ENCODE measurements around the gene SCYGR3.
"Not testable (repeated sequence)": the region's sequence is repeated elsewhere in the genome, so short reads cannot be mapped to it uniquely, and the experiment has no call there.

SCYGR3 gene

GRCh38 chr2:227612546-227613271 lies 1.9 kb downstream of the SCYGR3 start:
- no peak for DNase-seq

- no peak for DNase-seq
Observed at GRCh38 chr2:227610123-227610522, 4.5 kb downstream of the SCYGR3 start.

GRCh38 chr2:227608561-227609338 lies 5.9 kb downstream of the SCYGR3 start:
- no peak for DNase-seq

- no peak for DNase-seq
Observed at GRCh38 chr2:227607941-227608340, 6.7 kb downstream of the SCYGR3 start.

- DNase-seq = no peak
Observed at GRCh38 chr2:227606476-227606875, 8.2 kb downstream of the SCYGR3 start.

- no peak for DNase-seq
Observed at GRCh38 chr2:227602358-227602757, 12.3 kb downstream of the SCYGR3 start.

GRCh38 chr2:227598835-227599503 lies 15.7 kb downstream of the SCYGR3 start, which contains the start of gene SCYGR2:
TSS of gene SCYGR2 (plus strand) at chr2:227598893. CDS start at chr2:227598893, 0 bp downstream.
- not testable (repeated sequence) for DNase-seq

- no peak for DNase-seq
Observed at GRCh38 chr2:227597998-227598397, 16.6 kb downstream of the SCYGR3 start.

- DNase-seq = no peak
Observed at GRCh38 chr2:227597036-227597435, 17.6 kb downstream of the SCYGR3 start.

GRCh38 chr2:227595797-227596196 lies 18.8 kb downstream of the SCYGR3 start:
- no peak for DNase-seq

- DNase-seq = no peak
Observed at GRCh38 chr2:227592694-227593387, 21.8 kb downstream of the SCYGR3 start.

GRCh38 chr2:227582369-227582768 lies 32.3 kb downstream of the SCYGR3 start:
- no peak for DNase-seq

- DNase-seq = no peak
Observed at GRCh38 chr2:227579791-227580190, 34.8 kb downstream of the SCYGR3 start.

GRCh38 chr2:227578642-227579041 lies 36.0 kb downstream of the SCYGR3 start:
- DNase-seq = no peak

GRCh38 chr2:227577555-227577954 lies 37.1 kb downstream of the SCYGR3 start:
- DNase-seq = no peak

- no peak for DNase-seq
Observed at GRCh38 chr2:227576812-227577211, 37.8 kb downstream of the SCYGR3 start.

- no peak for DNase-seq
Observed at GRCh38 chr2:227576110-227576509, 38.5 kb downstream of the SCYGR3 start.

GRCh38 chr2:227570615-227571014 lies 44.0 kb downstream of the SCYGR3 start:
- no peak for DNase-seq

GRCh38 chr2:227568852-227569169 lies 45.8 kb downstream of the SCYGR3 start:
- no peak for DNase-seq

- no peak for DNase-seq
Observed at GRCh38 chr2:227566012-227566411, 48.6 kb downstream of the SCYGR3 start.

- no peak for DNase-seq
Observed at GRCh38 chr2:227565080-227565479, 49.6 kb downstream of the SCYGR3 start.

Measured in NK-92 treated with Interleukin-12 subunit alpha and Interleukin-12 subunit beta, amount 100 ng/mL, for 24 hours (cell line).